Spleen (tissue), 11 donors: Measurements from ENCODE around the gene PGP. TPM values are rescaled to one million over a fixed set of nuclear protein-coding genes. Genes with fewer than 3 reads are reported as not detected.

Source experiments
- DNase-seq: peaks from one replicate; pipeline ENCODE4 v3.0.0-alpha.2; 2020
- H3K27ac ChIP-seq, 8 donors: fragments of 200-600 bp; sonication (generic) in 7 of 8; 1 replicate in 4 of 8; 2 replicates in 4 of 8; pipeline versions ENCODE4 v1.5.0 to v1.8.0; 2016 to 2021; ENCODE audit warnings: inconsistent platforms in 4 of 8, mild to moderate bottlenecking in 4 of 8, moderate library complexity in 1 of 8
- H3K27me3 ChIP-seq, 7 donors: fragments of 200-600 bp; sonication (generic) in 6 of 7; replicated peaks in 1 of 7; 1 replicate in 4 of 7; 2 replicates in 3 of 7; pipeline versions ENCODE4 v1.5.0 to v1.8.0; 2016 to 2021; ENCODE audit warnings: inconsistent platforms in 3 of 7, mild to moderate bottlenecking in 1 of 7
- H3K36me3 ChIP-seq, 6 donors: fragments of 200-600 bp; sonication (generic) in 5 of 6; 1 replicate in 4 of 6; 2 replicates in 2 of 6; pipeline versions ENCODE4 v1.5.0 to v1.8.0; 2016 to 2021; ENCODE audit warnings: inconsistent platforms in 2 of 6
- H3K4me1 ChIP-seq, 6 donors: fragments of 200-600 bp; sonication (generic) in 5 of 6; 1 replicate in 3 of 6; 2 replicates in 3 of 6; pipeline versions ENCODE4 v1.5.0 to v1.8.0; 2016 to 2021; ENCODE audit warnings: inconsistent platforms in 3 of 6
- H3K4me3 ChIP-seq, 8 donors: fragments of 200-600 bp; sonication (generic) in 7 of 8; 1 replicate in 4 of 8; 2 replicates in 4 of 8; pipeline versions ENCODE4 v1.5.0 to v1.8.0; 2016 to 2021; ENCODE audit warnings: inconsistent platforms in 4 of 8, mild to moderate bottlenecking in 4 of 8, moderate library complexity in 2 of 8
- H3K9me3 ChIP-seq, 8 donors: fragments of 200-600 bp; sonication (generic) in 7 of 8; 1 replicate in 4 of 8; 2 replicates in 4 of 8; pipeline versions ENCODE4 v1.5.0 to v1.8.0; 2016 to 2021; ENCODE audit warnings: inconsistent platforms in 4 of 8
- CTCF ChIP-seq, 11 experiments: fragments of 200-600 bp in 7 of 11; fragments of 450-650 bp in 4 of 11; sonication (generic) in 4 of 11; IDR thresholded peaks in 8 of 11; conservative IDR thresholded peaks in 3 of 11; 1 replicate in 7 of 11; 2 replicates in 4 of 11; pipeline versions ENCODE4 v1.4.0 to v1.8.0; 2016 to 2021; ENCODE audit warnings: antibody characterized with exemption in 11 of 11, inconsistent platforms in 4 of 11, mild to moderate bottlenecking in 1 of 11
- POLR2A ChIP-seq, 3 donors: fragments of 450-650 bp; IDR thresholded peaks; one replicate each; pipeline ENCODE4 v1.5.1; 2017; ENCODE audit warnings: antibody characterized with exemption in 3 of 3, mild to moderate bottlenecking in 1 of 3
- POLR2AphosphoS5 ChIP-seq, 3 donors: sonication (generic); formaldehyde crosslinking; IDR thresholded peaks; one replicate each; pipeline ENCODE4 v1.5.1; 2017; ENCODE audit warnings: antibody characterized with exemption in 3 of 3
- WGBS, 5 donors: extraction: QIAGEN DNeasy Blood & Tissue Kit in 3 of 5; methylation state at CpG; one replicate each; pipeline versions ENCODE4 v1.1.5 to v1.1.7; 2013 to 2018; 5-methylcytosine and 5-hydroxymethylcytosine counted together
- intact Hi-C: fragments of 100-400 bp; cut with DNase I; formaldehyde crosslinking; loops from one replicate; pipeline ENCODE4 v1.15.0; 2023; ENCODE audit warnings: low total_unique reads
- polyA plus RNA-seq, 3 donors: library from polyadenylated mRNA; stranded (reverse); fragments of 200-250 nt; gene quantifications; one replicate each; pipeline ENCODE4 v1.2.1, GENCODE V29; 2013
- total RNA-seq, 7 donors: library from RNA; depleted of rRNA in 3 of 7; stranded (reverse); fragments of >200 nt in 3 of 7; fragmentation: NEBNext Ultra II Directional in 4 of 7; extraction: Animal tissue kit (Norgen Biotek cat#: 25700) in 4 of 7; gene quantifications; one replicate each; pipeline versions ENCODE4 v1.1.0 to v1.2.1, GENCODE V29; 2016 to 2021
- donor health status: healthy with polysubstance abuse.
- donor health status: DM: no; HTN: no; CAD: no; lungs with moderate emphysema.
- donor health status: DM: no; HTN: no; CAD: no.
- donor health status: Bipolar disorder and iron deficiency.
- donor health status: healthy.
- donor health status: DM: no; HTN: no; CAD: no.
- donor health status: DM: yes; HTN: yes; CAD: no.

PGP gene
- total and polyA plus RNA-seq, 10 donors, result 9.3 to 20.2 (median 13.7) TPM

GRCh38 chr16:2256531-2257140 is 42.0 kb upstream of the PGP start:
- WGBS, 5 donors, result 86 to 94% (median 89%) methylated on average over 12 of the region's 12 CpGs
- intact Hi-C loops, result no loop called here
- H3K36me3 ChIP-seq, result peaks cover 3 to 97% (median 88%) of the 10 kb centered on the region in 6 donors
- no peak for DNase-seq
- H3K27me3 ChIP-seq, result no peaks in the 10 kb centered on the region
- no peak overlapping the region for H3K4me3 ChIP-seq
- peaks cover 0 to 25% (median 14%) of the 10 kb centered on the region in 6 donors for H3K4me1 ChIP-seq
- H3K9me3 ChIP-seq, result no peaks in the 10 kb centered on the region
- TF ChIP-seq CTCF (IDR thresholded peaks at IDR 0.05 in 8 of 11, conservative IDR thresholded peaks at IDR 0.05 in 3 of 11) (no peak), POLR2A (IDR thresholded peaks at IDR 0.05) (no peak), POLR2AphosphoS5 (IDR thresholded peaks at IDR 0.05) (no peak)
- no peak overlapping the region for H3K27ac ChIP-seq

GRCh38 chr16:2253293-2253692 is 38.7 kb upstream of the PGP start:
- no peaks in the 10 kb centered on the region for H3K27me3 ChIP-seq
- no peak for DNase-seq
- H3K27ac ChIP-seq, result peak overlapping the region in 5 of 8 donors; percentile 7 to 94 (median 48)
- H3K4me3 ChIP-seq, result no peak overlapping the region
- intact Hi-C loops, result no loop called here
- H3K9me3 ChIP-seq, result no peaks in the 10 kb centered on the region
- peaks cover 9 to 52% (median 29%) of the 10 kb centered on the region in 6 donors for H3K4me1 ChIP-seq
- TF ChIP-seq POLR2AphosphoS5 (IDR thresholded peaks at IDR 0.05), result peak in 1 of 3 donors; percentile 26
- TF ChIP-seq CTCF (IDR thresholded peaks at IDR 0.05 in 8 of 11, conservative IDR thresholded peaks at IDR 0.05 in 3 of 11), result no peak
- 78 to 85% (median 81%) methylated on average over 10 to 11 of the region's 11 CpGs for WGBS, 5 donors
- H3K36me3 ChIP-seq, result peaks cover 3 to 64% (median 55%) of the 10 kb centered on the region in 6 donors

GRCh38 chr16:2252806-2253148 is 38.1 kb upstream of the PGP start:
- intact Hi-C loops, result no loop called here
- 79 to 91% (median 88%) methylated on average over 7 of the region's 7 CpGs for WGBS, 5 donors

More at GRCh38 chr16:2252806-2253148, 38.1 kb upstream of the PGP start:
- TF ChIP-seq CTCF (IDR thresholded peaks at IDR 0.05 in 8 of 11, conservative IDR thresholded peaks at IDR 0.05 in 3 of 11), result no peak
- no peak for TF ChIP-seq POLR2AphosphoS5 (IDR thresholded peaks at IDR 0.05)
- TF ChIP-seq POLR2A (IDR thresholded peaks at IDR 0.05), result no peak
- Histone ChIP-seq H3K4me3 (no peak overlapping the region), H3K4me1 (peaks cover 9 to 52% (median 29%) of the 10 kb centered on the region in 6 donors), H3K27me3 (no peaks in the 10 kb centered on the region), H3K27ac (peak overlapping the region in 5 of 8 donors; percentile 86 to 96 (median 93)), H3K9me3 (no peaks in the 10 kb centered on the region), H3K36me3 (peaks cover 3 to 59% (median 51%) of the 10 kb centered on the region in 6 donors)
- DNase-seq, result no peak
